Kidney (tissue), 14 donors: ENCODE data around the gene SYT3. TPM values are rescaled to one million over a fixed set of nuclear protein-coding genes. Genes with fewer than 3 reads are reported as not detected.

Source experiments
- DNase-seq, 5 donors: peaks; one replicate each; pipeline ENCODE4 v3.0.0-alpha.2; 2013 to 2020
- FAIRE-seq: peaks from 2 replicates; lab custom pipeline; 2012; peaks lifted over from hg19 to GRCh38; lab: Jason Lieb, UNC
- H3K27ac ChIP-seq, 2 donors: one replicate each; pipeline ENCODE4 v1.7.0; 2013; ENCODE audit warnings: low read depth in 2 of 2, low read length in 2 of 2, inconsistent platforms in 1 of 2
- H3K27me3 ChIP-seq: one replicate; pipeline ENCODE4 v1.7.1; 2013; ENCODE audit warnings: low read length, inconsistent platforms; ENCODE audit not compliant: control insufficient read depth, insufficient read depth
- H3K36me3 ChIP-seq, 3 donors: one replicate each; pipeline versions ENCODE4 v1.7.0 to v1.7.1; 2013; ENCODE audit warnings: low read length in 3 of 3, control low read depth in 1 of 3, inconsistent platforms in 1 of 3; ENCODE audit not compliant: insufficient read depth in 3 of 3, control insufficient read depth in 2 of 3
- H3K4me1 ChIP-seq, 3 donors: one replicate each; pipeline versions ENCODE4 v1.7.0 to v1.7.1; 2013; ENCODE audit warnings: low read length in 3 of 3, inconsistent platforms in 1 of 3, low read depth in 1 of 3; ENCODE audit not compliant: control insufficient read depth in 2 of 3, insufficient read depth in 2 of 3
- H3K4me3 ChIP-seq, 3 donors: one replicate each; pipeline versions ENCODE4 v1.7.0 to v1.8.1; 2013; ENCODE audit warnings: low read length in 3 of 3, control low read depth in 1 of 3, inconsistent platforms in 1 of 3
- H3K9ac ChIP-seq, 3 donors: one replicate each; pipeline versions ENCODE4 v1.7.0 to v1.7.1; 2013; ENCODE audit warnings: low read length in 3 of 3, control low read depth in 1 of 3, inconsistent platforms in 1 of 3
- H3K9me3 ChIP-seq, 3 donors: one replicate each; pipeline versions ENCODE4 v1.7.0 to v1.7.1; 2013; ENCODE audit warnings: low read length in 3 of 3, control low read depth in 1 of 3, inconsistent platforms in 1 of 3; ENCODE audit not compliant: control insufficient read depth in 2 of 3, insufficient read depth in 1 of 3
- CTCF ChIP-seq: IDR thresholded peaks from 3 replicates; pipeline ENCODE4 v1.5.1; 2012; ENCODE audit warnings: mild to moderate bottlenecking, moderate library complexity, borderline replicate concordance; ENCODE audit not compliant: insufficient read depth; ENCODE audit errors: extremely low read depth
- intact Hi-C: fragments of 100-400 bp; cut with DNase I; formaldehyde crosslinking; loops from one replicate; pipeline ENCODE4 v1.11.1; 2022
- polyA plus RNA-seq: library from polyadenylated mRNA; stranded (reverse); fragments of 350-450 nt; fragmentation: Illumina TruSeq; extraction: RNeasy Lipid Tissue Mini Kit (QIAGEN cat#74804); gene quantifications from one replicate; pipeline ENCODE4 v1.2.3, GENCODE V29; 2014; ENCODE audit warnings: low read depth, low replicate concordance; ENCODE audit not compliant: insufficient read depth
- total RNA-seq: library from RNA; stranded (reverse); fragmentation: NEBNext Ultra II Directional; extraction: Animal tissue kit (Norgen Biotek cat#: 25700); gene quantifications from one replicate; pipeline ENCODE4 v1.2.1, GENCODE V29; 2021
- donor health status: control.
- donor health status: control.
- donor health status: control.
- donor health status: control.
- donor health status: control.
- donor health status: DM: yes; HTN: yes; CAD: no.
- donor health status: Normal renal cell carcinoma (clear cell type).

The SYT3 gene
- total and polyA plus RNA-seq, 2 donors from 2014 or later: 0.54 to 0.63 TPM

GRCh38 chr19:50667759-50668231 is 28.1 kb upstream of the SYT3 start:
- Histone ChIP-seq H3K27ac (no peak overlapping the region), H3K9ac (no peak overlapping the region), H3K27me3 (peaks cover 7% of the 10 kb centered on the region), H3K4me3 (no peak overlapping the region), H3K9me3 (no peaks in the 10 kb centered on the region), H3K4me1 (no peaks in the 10 kb centered on the region), H3K36me3 (no peaks in the 10 kb centered on the region)
- FAIRE-seq: no peak
- peak in 2 of 5 donors; percentile 51 to 62 for DNase-seq
- intact Hi-C loops: no loop called here
- TF ChIP-seq CTCF: no peak

GRCh38 chr19:50667177-50667758 is 27.6 kb upstream of the SYT3 start:
- Histone ChIP-seq H3K4me3 (no peak overlapping the region), H3K27ac (no peak overlapping the region), H3K36me3 (no peaks in the 10 kb centered on the region), H3K4me1 (no peaks in the 10 kb centered on the region), H3K9me3 (no peaks in the 10 kb centered on the region), H3K27me3 (peaks cover 7% of the 10 kb centered on the region), H3K9ac (no peak overlapping the region)
- no peak for TF ChIP-seq CTCF
- FAIRE-seq (no peak), DNase-seq (peak in 2 of 5 donors; percentile 49 to 66)
- intact Hi-C loops: no loop called here

- TF ChIP-seq CTCF: no peak
- intact Hi-C loops: no loop called here
- no peak overlapping the region for H3K9ac ChIP-seq
- FAIRE-seq (no peak), DNase-seq (peak in 2 of 5 donors; percentile 59 to 64)
- no peaks in the 10 kb centered on the region for H3K9me3 ChIP-seq
- peaks cover 7% of the 10 kb centered on the region for H3K27me3 ChIP-seq
- no peaks in the 10 kb centered on the region for H3K36me3 ChIP-seq
- no peak overlapping the region for H3K4me3 ChIP-seq
- no peaks in the 10 kb centered on the region for H3K4me1 ChIP-seq
- H3K27ac ChIP-seq: no peak overlapping the region
These were observed 26.9 kb upstream of the SYT3 start for GRCh38 chr19:50666346-50667176.
